A549 (cell line): Measurements from ENCODE around the gene LAMTOR3.

ENCODE experiments used
- HDAC2 ChIP-seq: fragments of 200-600 bp; sonication (generic); IDR thresholded peaks from 2 replicates; pipeline ENCODE4 v1.6.1; 2016
- HOXB5 ChIP-seq: fragments of 250-450 bp; sonication (Bioruptor Pico); IDR thresholded peaks from 2 replicates; pipeline ENCODE4 v1.5.0; 2020; ENCODE audit warnings: mild to moderate bottlenecking, moderate library complexity
- JUNB ChIP-seq: fragments of >200 bp; sonication (Bioruptor Twin); formaldehyde crosslinking; IDR thresholded peaks from 2 replicates; pipeline ENCODE4 v1.6.1; 2016
- POLR2A ChIP-seq: IDR thresholded peaks from 2 replicates; pipeline ENCODE4 v1.6.1; 2012; ENCODE audit warnings: mild to moderate bottlenecking, low read length
- RAD21 ChIP-seq, 2 experiments: fragments of >200 bp in 1 of 2; sonication (Bioruptor Twin) in 1 of 2; formaldehyde crosslinking in 1 of 2; IDR thresholded peaks in 1 of 2; conservative IDR thresholded peaks in 1 of 2; 2 replicates in 1 of 2; 3 replicates in 1 of 2; pipeline ENCODE4 v1.6.1; 2012 to 2018; ENCODE audit warnings: inconsistent platforms in 1 of 2
- RARB ChIP-seq: fragments of 250-450 bp; sonication (Bioruptor Pico); IDR thresholded peaks from 2 replicates; pipeline ENCODE4 v1.8.0; 2021; ENCODE audit warnings: mild to moderate bottlenecking, moderate library complexity
- RCOR1 ChIP-seq: fragments of 150-350 bp; IDR thresholded peaks from 2 replicates; pipeline ENCODE4 v1.6.1; 2014; ENCODE audit warnings: antibody characterized with exemption, low read length, low read depth
- SMC3 ChIP-seq: fragments of >200 bp; sonication (Bioruptor Twin); formaldehyde crosslinking; IDR thresholded peaks from 3 replicates; pipeline ENCODE4 v1.6.1; 2018; ENCODE audit warnings: inconsistent platforms
- ZC3H11A ChIP-seq: fragments of 450-650 bp; IDR thresholded peaks from 2 replicates; pipeline ENCODE4 v1.6.1; 2014; ENCODE audit warnings: antibody characterized with exemption, mild to moderate bottlenecking
- ZSCAN20 ChIP-seq: fragments of 250-450 bp; sonication (Bioruptor Pico); IDR thresholded peaks from 2 replicates; pipeline ENCODE4 v1.8.0; 2022; ENCODE audit warnings: mild to moderate bottlenecking, moderate library complexity
- TF ChIP-seq, protein P1 (sequence below): fragments of >200 bp; sonication (Bioruptor Twin); formaldehyde crosslinking; IDR thresholded peaks from 3 replicates; pipeline ENCODE4 v1.5.1; 2016
- TF ChIP-seq, protein P2 (sequence below): fragments of 200-600 bp; sonication (generic); IDR thresholded peaks from 2 replicates; pipeline ENCODE4 v1.6.1; 2016; ENCODE audit warnings: antibody characterized with exemption, mild to moderate bottlenecking, moderate library complexity

DNA sequence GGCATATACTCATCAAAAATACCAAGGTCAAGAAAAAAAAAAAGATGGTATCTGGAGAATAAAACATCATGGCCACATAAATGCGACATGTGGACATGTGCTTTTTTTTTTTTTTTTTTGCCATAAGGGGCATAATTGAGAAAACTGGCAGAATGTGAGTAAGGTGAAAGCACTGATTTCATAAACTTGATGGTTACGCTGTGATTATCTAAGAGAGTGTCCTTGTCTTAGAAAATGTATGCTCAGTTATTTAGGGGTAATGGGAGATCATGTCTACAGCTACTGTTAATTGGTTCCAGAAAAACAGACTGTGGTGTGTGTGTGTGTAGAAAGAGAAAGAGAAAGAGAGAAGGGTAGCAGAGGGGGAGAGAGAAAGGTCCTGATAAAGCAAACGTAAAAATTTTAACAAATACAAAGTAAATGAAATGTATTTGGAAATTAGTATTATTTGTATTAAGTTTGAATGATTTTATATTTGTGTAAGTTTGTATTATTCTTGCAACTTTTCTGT lies 44.1 kb upstream of the LAMTOR3 start:
- TF ChIP-seq, protein P1, sequence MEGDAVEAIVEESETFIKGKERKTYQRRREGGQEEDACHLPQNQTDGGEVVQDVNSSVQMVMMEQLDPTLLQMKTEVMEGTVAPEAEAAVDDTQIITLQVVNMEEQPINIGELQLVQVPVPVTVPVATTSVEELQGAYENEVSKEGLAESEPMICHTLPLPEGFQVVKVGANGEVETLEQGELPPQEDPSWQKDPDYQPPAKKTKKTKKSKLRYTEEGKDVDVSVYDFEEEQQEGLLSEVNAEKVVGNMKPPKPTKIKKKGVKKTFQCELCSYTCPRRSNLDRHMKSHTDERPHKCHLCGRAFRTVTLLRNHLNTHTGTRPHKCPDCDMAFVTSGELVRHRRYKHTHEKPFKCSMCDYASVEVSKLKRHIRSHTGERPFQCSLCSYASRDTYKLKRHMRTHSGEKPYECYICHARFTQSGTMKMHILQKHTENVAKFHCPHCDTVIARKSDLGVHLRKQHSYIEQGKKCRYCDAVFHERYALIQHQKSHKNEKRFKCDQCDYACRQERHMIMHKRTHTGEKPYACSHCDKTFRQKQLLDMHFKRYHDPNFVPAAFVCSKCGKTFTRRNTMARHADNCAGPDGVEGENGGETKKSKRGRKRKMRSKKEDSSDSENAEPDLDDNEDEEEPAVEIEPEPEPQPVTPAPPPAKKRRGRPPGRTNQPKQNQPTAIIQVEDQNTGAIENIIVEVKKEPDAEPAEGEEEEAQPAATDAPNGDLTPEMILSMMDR: no peak
- TF ChIP-seq POLR2A (no peak), RCOR1 (no peak), RARB (CRISPR knock-in tag) (no peak), ZC3H11A (no peak), SMC3 (no peak), JUNB (no peak), ZSCAN20 (no peak), HDAC2 (no peak), RAD21 (conservative IDR thresholded peaks at IDR 0.05 in 1 of 2, IDR thresholded peaks at IDR 0.05 in 1 of 2) (no peak), HOXB5 (CRISPR knock-in tag) (no peak)
- TF ChIP-seq, protein P2, sequence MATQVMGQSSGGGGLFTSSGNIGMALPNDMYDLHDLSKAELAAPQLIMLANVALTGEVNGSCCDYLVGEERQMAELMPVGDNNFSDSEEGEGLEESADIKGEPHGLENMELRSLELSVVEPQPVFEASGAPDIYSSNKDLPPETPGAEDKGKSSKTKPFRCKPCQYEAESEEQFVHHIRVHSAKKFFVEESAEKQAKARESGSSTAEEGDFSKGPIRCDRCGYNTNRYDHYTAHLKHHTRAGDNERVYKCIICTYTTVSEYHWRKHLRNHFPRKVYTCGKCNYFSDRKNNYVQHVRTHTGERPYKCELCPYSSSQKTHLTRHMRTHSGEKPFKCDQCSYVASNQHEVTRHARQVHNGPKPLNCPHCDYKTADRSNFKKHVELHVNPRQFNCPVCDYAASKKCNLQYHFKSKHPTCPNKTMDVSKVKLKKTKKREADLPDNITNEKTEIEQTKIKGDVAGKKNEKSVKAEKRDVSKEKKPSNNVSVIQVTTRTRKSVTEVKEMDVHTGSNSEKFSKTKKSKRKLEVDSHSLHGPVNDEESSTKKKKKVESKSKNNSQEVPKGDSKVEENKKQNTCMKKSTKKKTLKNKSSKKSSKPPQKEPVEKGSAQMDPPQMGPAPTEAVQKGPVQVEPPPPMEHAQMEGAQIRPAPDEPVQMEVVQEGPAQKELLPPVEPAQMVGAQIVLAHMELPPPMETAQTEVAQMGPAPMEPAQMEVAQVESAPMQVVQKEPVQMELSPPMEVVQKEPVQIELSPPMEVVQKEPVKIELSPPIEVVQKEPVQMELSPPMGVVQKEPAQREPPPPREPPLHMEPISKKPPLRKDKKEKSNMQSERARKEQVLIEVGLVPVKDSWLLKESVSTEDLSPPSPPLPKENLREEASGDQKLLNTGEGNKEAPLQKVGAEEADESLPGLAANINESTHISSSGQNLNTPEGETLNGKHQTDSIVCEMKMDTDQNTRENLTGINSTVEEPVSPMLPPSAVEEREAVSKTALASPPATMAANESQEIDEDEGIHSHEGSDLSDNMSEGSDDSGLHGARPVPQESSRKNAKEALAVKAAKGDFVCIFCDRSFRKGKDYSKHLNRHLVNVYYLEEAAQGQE: no peak
